ENCODE results near the gene MDM2.

DNA sequence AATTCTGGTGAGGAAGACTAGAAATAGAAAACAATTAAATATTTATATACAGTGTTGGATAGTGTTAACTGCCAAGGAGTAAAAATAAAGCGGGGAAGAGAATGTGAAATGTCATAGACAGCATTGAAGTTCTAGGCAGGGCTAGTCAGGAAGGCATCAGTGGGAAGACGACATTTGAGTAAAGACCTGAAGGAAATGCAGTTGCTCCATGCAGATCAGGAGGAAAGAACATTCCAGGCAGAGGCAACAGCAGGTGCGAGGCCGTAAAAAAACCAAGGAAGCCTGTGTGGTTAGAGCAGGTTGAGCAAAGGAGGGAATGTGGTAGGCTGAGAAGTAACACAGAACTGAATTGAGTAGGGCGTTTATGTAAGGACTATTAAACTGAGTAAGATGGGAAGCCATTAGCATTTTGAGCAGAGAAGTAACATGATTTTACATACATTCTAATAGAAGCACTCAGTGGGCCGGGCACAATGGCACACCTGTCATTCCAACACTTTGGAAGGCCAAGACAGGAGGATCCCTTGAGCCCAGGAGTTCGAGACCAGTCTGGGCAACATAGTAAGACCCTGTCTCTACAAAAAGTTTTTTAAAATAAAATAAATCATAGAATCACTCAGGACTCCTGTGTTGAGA is 47.1 kb upstream of the MDM2 start:
- TF ChIP-seq, protein P1, sequence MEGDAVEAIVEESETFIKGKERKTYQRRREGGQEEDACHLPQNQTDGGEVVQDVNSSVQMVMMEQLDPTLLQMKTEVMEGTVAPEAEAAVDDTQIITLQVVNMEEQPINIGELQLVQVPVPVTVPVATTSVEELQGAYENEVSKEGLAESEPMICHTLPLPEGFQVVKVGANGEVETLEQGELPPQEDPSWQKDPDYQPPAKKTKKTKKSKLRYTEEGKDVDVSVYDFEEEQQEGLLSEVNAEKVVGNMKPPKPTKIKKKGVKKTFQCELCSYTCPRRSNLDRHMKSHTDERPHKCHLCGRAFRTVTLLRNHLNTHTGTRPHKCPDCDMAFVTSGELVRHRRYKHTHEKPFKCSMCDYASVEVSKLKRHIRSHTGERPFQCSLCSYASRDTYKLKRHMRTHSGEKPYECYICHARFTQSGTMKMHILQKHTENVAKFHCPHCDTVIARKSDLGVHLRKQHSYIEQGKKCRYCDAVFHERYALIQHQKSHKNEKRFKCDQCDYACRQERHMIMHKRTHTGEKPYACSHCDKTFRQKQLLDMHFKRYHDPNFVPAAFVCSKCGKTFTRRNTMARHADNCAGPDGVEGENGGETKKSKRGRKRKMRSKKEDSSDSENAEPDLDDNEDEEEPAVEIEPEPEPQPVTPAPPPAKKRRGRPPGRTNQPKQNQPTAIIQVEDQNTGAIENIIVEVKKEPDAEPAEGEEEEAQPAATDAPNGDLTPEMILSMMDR (IDR thresholded peaks at IDR 0.05): no peak
- no peak for TF ChIP-seq POLR2A (IDR thresholded peaks at IDR 0.05)
